OCI-LY1 (cell line): ENCODE results near the gene STAT5B.
"Not testable (repeated sequence)": the region's sequence is repeated elsewhere in the genome, so short reads cannot be mapped to it uniquely, and the experiment has no call there.

Experiments
- H2AFZ ChIP-seq: fragments of 200-600 bp; sonication (generic), shearing (Covaris generic); 2 replicates; pipeline ENCODE4 v1.6.0; 2014; ENCODE audit warnings: antibody characterized with exemption, mild to moderate bottlenecking, low read length
- H3F3A ChIP-seq: fragments of 200-600 bp; sonication (generic), shearing (Covaris generic); 2 replicates; pipeline ENCODE4 v1.6.0; 2014; ENCODE audit warnings: mild to moderate bottlenecking, antibody characterized with exemption, low read length, moderate library complexity; ENCODE audit not compliant: insufficient read depth
- H3K27ac ChIP-seq: fragments of 200-600 bp; sonication (generic); 2 replicates; pipeline ENCODE4 v1.5.1; 2014; ENCODE audit warnings: low read length, mixed run types, mild to moderate bottlenecking, low read depth; ENCODE audit not compliant: poor library complexity, severe bottlenecking
- H3K27me3 ChIP-seq: fragments of 200-600 bp; sonication (generic); 2 replicates; pipeline ENCODE4 v1.6.0; 2014; ENCODE audit warnings: antibody characterized with exemption, mild to moderate bottlenecking, low read length, moderate library complexity; ENCODE audit not compliant: insufficient read depth
- H3K36me3 ChIP-seq: fragments of 200-600 bp; sonication (generic); 2 replicates; pipeline ENCODE4 v1.6.1; 2014; ENCODE audit warnings: mild to moderate bottlenecking, antibody characterized with exemption, low read length, moderate library complexity, mixed read lengths; ENCODE audit not compliant: insufficient read depth
- H3K4me1 ChIP-seq: fragments of 200-600 bp; sonication (generic); 2 replicates; pipeline ENCODE4 v1.5.1; 2014; ENCODE audit warnings: mild to moderate bottlenecking, low read length, moderate library complexity; ENCODE audit not compliant: insufficient read depth, severe bottlenecking
- H3K4me2 ChIP-seq: fragments of 200-600 bp; sonication (generic), shearing (Covaris generic); 2 replicates; pipeline ENCODE4 v1.6.1; 2014; ENCODE audit warnings: low read length
- H3K4me3 ChIP-seq: fragments of 200-600 bp; sonication (generic); 2 replicates; pipeline ENCODE4 v1.5.1; 2014; ENCODE audit warnings: low read length, low read depth, mild to moderate bottlenecking, mixed read lengths; ENCODE audit not compliant: poor library complexity, severe bottlenecking
- H3K79me2 ChIP-seq: fragments of 200-600 bp; shearing (Covaris generic); 2 replicates; pipeline ENCODE4 v1.6.1; 2016; ENCODE audit warnings: mixed run types, low read length, mixed read lengths; ENCODE audit not compliant: insufficient read depth
- H3K9ac ChIP-seq: fragments of 200-600 bp; sonication (generic), shearing (Covaris generic); 2 replicates; pipeline ENCODE4 v1.6.1; 2014; ENCODE audit warnings: mild to moderate bottlenecking, low read length, mixed read lengths
- H3K9me2 ChIP-seq: fragments of 200-600 bp; sonication (generic), shearing (Covaris generic); 2 replicates; pipeline ENCODE4 v1.6.1; 2014; ENCODE audit warnings: low read depth, mild to moderate bottlenecking, low read length, mixed read lengths
- H3K9me3 ChIP-seq: fragments of 200-600 bp; shearing (Covaris generic); 2 replicates; pipeline ENCODE4 v1.6.1; 2014; ENCODE audit warnings: low read length, mixed read lengths
- H4K20me1 ChIP-seq: fragments of 200-600 bp; sonication (generic), shearing (Covaris generic); 2 replicates; pipeline ENCODE4 v1.6.0; 2016; ENCODE audit warnings: mild to moderate bottlenecking, low read length; ENCODE audit not compliant: insufficient read depth
- CTCF ChIP-seq: fragments of 200-600 bp; sonication (generic), shearing (Covaris generic); IDR thresholded peaks from 2 replicates; pipeline ENCODE4 v1.5.1; 2017; ENCODE audit warnings: mild to moderate bottlenecking, antibody characterized with exemption, low read length, moderate library complexity, mixed read lengths
- EZH2 ChIP-seq: fragments of 200-600 bp; sonication (generic), shearing (Covaris generic); IDR thresholded peaks from 2 replicates; pipeline ENCODE4 v1.8.0; 2017; ENCODE audit warnings: borderline replicate concordance, mixed run types, mild to moderate bottlenecking, antibody characterized with exemption, low read length, moderate library complexity, mixed read lengths

Gene STAT5B

GRCh38 chr17:42307362-42307927 is 31.3 kb upstream of the STAT5B start:
- no peak overlapping the region for H2AFZ ChIP-seq
- H3F3A ChIP-seq = no peaks in the 10 kb centered on the region
- no peak overlapping the region for H3K4me3 ChIP-seq
- H3K36me3 ChIP-seq = no peaks in the 10 kb centered on the region
- H3K9me2 ChIP-seq = no peaks in the 10 kb centered on the region
- TF ChIP-seq CTCF (no peak), EZH2 (no peak)
- H3K27me3 ChIP-seq = peaks cover 6% of the 10 kb centered on the region; the same call in 1 of the 2 replicates
- H3K9me3 ChIP-seq = no peaks in the 10 kb centered on the region
- peaks cover 6% of the 10 kb centered on the region for H3K4me1 ChIP-seq
- H3K27ac ChIP-seq = no peak overlapping the region
- H3K9ac ChIP-seq = no peak overlapping the region
- no peak overlapping the region for H3K4me2 ChIP-seq
- H3K79me2 ChIP-seq = no peaks in the 10 kb centered on the region
- no peaks in the 10 kb centered on the region for H4K20me1 ChIP-seq

DNA sequence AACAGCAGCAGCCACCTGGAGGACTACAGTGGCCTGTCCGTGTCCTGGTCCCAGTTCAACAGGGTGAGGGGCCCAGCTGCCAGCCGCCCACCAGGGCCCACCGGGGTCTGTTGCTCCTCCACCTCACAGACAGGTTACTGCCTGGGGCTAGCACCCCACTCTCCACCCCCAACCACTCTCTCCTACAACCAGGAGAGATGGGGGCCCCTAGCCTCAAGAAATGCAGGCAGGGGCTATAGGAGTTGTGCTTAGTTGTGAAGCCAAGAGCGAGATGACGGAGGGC is 30.1 kb upstream of the STAT5B start:
- no peak overlapping the region for H3K4me3 ChIP-seq
- H3K36me3 ChIP-seq = no peaks in the 10 kb centered on the region
- no peak overlapping the region for H2AFZ ChIP-seq
- H3K79me2 ChIP-seq = no peaks in the 10 kb centered on the region
- no peaks in the 10 kb centered on the region for H3K9me2 ChIP-seq
- no peak overlapping the region for H3K9ac ChIP-seq
- no peak for TF ChIP-seq EZH2
- no peak for TF ChIP-seq CTCF
- no peak overlapping the region for H3K4me2 ChIP-seq
- H3K27ac ChIP-seq = no peak overlapping the region
- H3F3A ChIP-seq = no peaks in the 10 kb centered on the region
- H3K4me1 ChIP-seq = no peaks in the 10 kb centered on the region
- H3K27me3 ChIP-seq = peaks cover 6% of the 10 kb centered on the region; the same call in 1 of the 2 replicates
- H3K9me3 ChIP-seq = no peaks in the 10 kb centered on the region
- H4K20me1 ChIP-seq = no peaks in the 10 kb centered on the region

- H3K27ac ChIP-seq = no peak overlapping the region
- no peaks in the 10 kb centered on the region for H3K4me1 ChIP-seq
- no peak overlapping the region for H2AFZ ChIP-seq
- peaks cover 6% of the 10 kb centered on the region; the same call in 1 of the 2 replicates for H3K27me3 ChIP-seq
- no peak overlapping the region for H3K4me3 ChIP-seq
- H3K4me2 ChIP-seq = no peak overlapping the region
- H3F3A ChIP-seq = no peaks in the 10 kb centered on the region
- H4K20me1 ChIP-seq = no peaks in the 10 kb centered on the region
- H3K79me2 ChIP-seq = no peaks in the 10 kb centered on the region
- no peaks in the 10 kb centered on the region for H3K9me3 ChIP-seq
- H3K9ac ChIP-seq = no peak overlapping the region
- no peaks in the 10 kb centered on the region for H3K9me2 ChIP-seq
- no peaks in the 10 kb centered on the region for H3K36me3 ChIP-seq
- no peak for TF ChIP-seq CTCF
- no peak for TF ChIP-seq EZH2
Measured at GRCh38 chr17:42305543-42306384, 29.6 kb upstream of the STAT5B start.

- not testable (repeated sequence) for H3K9me2 ChIP-seq, H4K20me1 ChIP-seq, H3F3A ChIP-seq, H3K9ac ChIP-seq, H3K4me2 ChIP-seq, H3K4me3 ChIP-seq, H3K9me3 ChIP-seq, H2AFZ ChIP-seq, H3K27me3 ChIP-seq, H3K27ac ChIP-seq, H3K36me3 ChIP-seq, H3K79me2 ChIP-seq, H3K4me1 ChIP-seq
Measured at GRCh38 chr17:42305031-42305330, 28.8 kb upstream of the STAT5B start.
